Renal cortex interstitium (tissue), 15 donors: Measurements from ENCODE around the gene BMI1. TPM values are rescaled to one million over a fixed set of nuclear protein-coding genes. Genes with fewer than 3 reads are reported as not detected.
"Not testable (repeated sequence)": the region's sequence is repeated elsewhere in the genome, so short reads cannot be mapped to it uniquely, and the experiment has no call there.

Experiments
- DNase-seq, 11 donors: peaks; one replicate each; pipeline ENCODE4 v3.0.0-alpha.2; 2013; ENCODE audit warnings: low read depth in 9 of 11, low spot score in 4 of 11; ENCODE audit errors: extremely low read depth in 1 of 11
- long read RNA-seq, 16 experiments: transcript quantifications; one replicate each; lab custom pipeline, GENCODE V29; 2026
- polyA plus RNA-seq, 3 donors: library from polyadenylated mRNA; unstranded; fragments of 120-200 nt; gene quantifications; one replicate each; pipeline ENCODE4 v1.2.1, GENCODE V29; 2013; ENCODE audit not compliant: insufficient read length in 3 of 3

Gene BMI1
- 100 to 1,000 TPM in 1 of 3 donors, 10 to 100 TPM in 2; 94.3 to 116 (median 99.9) TPM for polyA plus RNA-seq
- long read RNA-seq, donor 1, transcript BMI1-201 (10 exons, 3,428 nt), result major isoform, 14 of 38 reads
- long read RNA-seq, donor 1, partial matches to known transcripts, result 22 of 38 reads
- long read RNA-seq, donor 1, other reads (novel, unspliced or antisense), result 0 of 38 reads
- long read RNA-seq, donor 2, transcript BMI1-201 (10 exons, 3,428 nt), result major isoform, 21 of 55 reads
- long read RNA-seq, donor 2, partial matches to known transcripts, result 33 of 55 reads
- long read RNA-seq, donor 2, other reads (novel, unspliced or antisense), result 0 of 55 reads
- long read RNA-seq, donor 3, transcript BMI1-201 (10 exons, 3,428 nt), result major isoform, 38 of 39 reads
- long read RNA-seq, donor 3, partial matches to known transcripts, result 0 of 39 reads
- long read RNA-seq, donor 3, other reads (novel, unspliced or antisense), result 0 of 39 reads
- long read RNA-seq, donor 4, transcript BMI1-201 (10 exons, 3,428 nt), result major isoform, 16 of 18 reads
- long read RNA-seq, donor 4, partial matches to known transcripts, result 0 of 18 reads
- long read RNA-seq, donor 4, other reads (novel, unspliced or antisense), result 0 of 18 reads
- long read RNA-seq, donor 5, result 0 reads
- long read RNA-seq, donor 6, transcript BMI1-201 (10 exons, 3,428 nt), result major isoform, 11 of 20 reads
- long read RNA-seq, donor 6, partial matches to known transcripts, result 9 of 20 reads
- long read RNA-seq, donor 6, other reads (novel, unspliced or antisense), result 0 of 20 reads
- long read RNA-seq, donor 7, transcript BMI1-201 (10 exons, 3,428 nt), result major isoform, 9 of 24 reads
- long read RNA-seq, donor 7, partial matches to known transcripts, result 15 of 24 reads
- long read RNA-seq, donor 7, other reads (novel, unspliced or antisense), result 0 of 24 reads
- long read RNA-seq, donor 8, transcript BMI1-201 (10 exons, 3,428 nt), result major isoform, 32 of 43 reads
- long read RNA-seq, donor 8, partial matches to known transcripts, result 5 of 43 reads
- long read RNA-seq, donor 8, other reads (novel, unspliced or antisense), result 0 of 43 reads
- long read RNA-seq, donor 9, transcript BMI1-201 (10 exons, 3,428 nt), result major isoform, 24 of 35 reads
- long read RNA-seq, donor 9, partial matches to known transcripts, result 11 of 35 reads
- long read RNA-seq, donor 9, other reads (novel, unspliced or antisense), result 0 of 35 reads
- long read RNA-seq, donor 10, transcript BMI1-201 (10 exons, 3,428 nt), result major isoform, 20 of 21 reads
- long read RNA-seq, donor 10, partial matches to known transcripts, result 0 of 21 reads
- long read RNA-seq, donor 10, other reads (novel, unspliced or antisense), result 0 of 21 reads
- long read RNA-seq, donor 11, transcript BMI1-201 (10 exons, 3,428 nt), result major isoform, 12 of 13 reads
- long read RNA-seq, donor 11, partial matches to known transcripts, result 0 of 13 reads
- long read RNA-seq, donor 11, other reads (novel, unspliced or antisense), result 0 of 13 reads
- long read RNA-seq, donor 12, transcript BMI1-201 (10 exons, 3,428 nt), result major isoform, 8 of 9 reads
- long read RNA-seq, donor 12, partial matches to known transcripts, result 0 of 9 reads
- long read RNA-seq, donor 12, other reads (novel, unspliced or antisense), result 0 of 9 reads
- long read RNA-seq, donor 13, result 0 reads
- long read RNA-seq, donor 14, transcript BMI1-201 (10 exons, 3,428 nt), result major isoform, 28 of 28 reads
- long read RNA-seq, donor 14, partial matches to known transcripts, result 0 of 28 reads
- long read RNA-seq, donor 14, other reads (novel, unspliced or antisense), result 0 of 28 reads
- long read RNA-seq, donor 15, transcript BMI1-201 (10 exons, 3,428 nt), result major isoform, 10 of 17 reads
- long read RNA-seq, donor 15, partial matches to known transcripts, result 7 of 17 reads
- long read RNA-seq, donor 15, other reads (novel, unspliced or antisense), result 0 of 17 reads
- long read RNA-seq, donor 16, transcript BMI1-201 (10 exons, 3,428 nt), result major isoform, 45 of 85 reads
- long read RNA-seq, donor 16, partial matches to known transcripts, result 37 of 85 reads
- long read RNA-seq, donor 16, other reads (novel, unspliced or antisense), result 0 of 85 reads

GRCh38 chr10:22320591-22321155 is at the start of gene BMI1:
Gene BMI1 (plus strand): TSS chr10:22321099. CDS start chr10:22326450, 5,351 bp downstream.
- DNase-seq, result peak in 3 of 11 donors; percentile 80 to 82 (median 81)

- no peak for DNase-seq
These were observed 49.1 kb upstream of the BMI1 start for GRCh38 chr10:22271786-22272185.

- DNase-seq, result no peak
These were observed 42.5 kb upstream of the BMI1 start for GRCh38 chr10:22278441-22278782.

- DNase-seq, result no peak
These were observed 40.8 kb upstream of the BMI1 start for GRCh38 chr10:22280078-22280477.

- no peak for DNase-seq
These were observed 35.8 kb upstream of the BMI1 start for GRCh38 chr10:22285130-22285529.

GRCh38 chr10:22293747-22294404 is 27.0 kb upstream of the BMI1 start:
- DNase-seq, result no peak

GRCh38 chr10:22294694-22295093 is 26.2 kb upstream of the BMI1 start:
- no peak for DNase-seq

GRCh38 chr10:22301193-22301592 is 19.7 kb upstream of the BMI1 start:
- no peak for DNase-seq

- DNase-seq, result no peak
These were observed 17.4 kb upstream of the BMI1 start for GRCh38 chr10:22303461-22303860.

- no peak for DNase-seq
These were observed 15.2 kb upstream of the BMI1 start for GRCh38 chr10:22305721-22306120.

GRCh38 chr10:22308390-22308789 is 12.5 kb upstream of the BMI1 start:
- no peak for DNase-seq

- DNase-seq, result no peak
These were observed 11.5 kb upstream of the BMI1 start for GRCh38 chr10:22309180-22310000.

- not testable (repeated sequence) for DNase-seq
These were observed 10.9 kb upstream of the BMI1 start for GRCh38 chr10:22310012-22310411.

GRCh38 chr10:22310928-22311327 is 10.0 kb upstream of the BMI1 start:
- no peak for DNase-seq

- DNase-seq, result no peak
These were observed 6.0 kb upstream of the BMI1 start for GRCh38 chr10:22314852-22315251.
